GM21825 (cell line): ENCODE results near the gene CA12.
"Not testable (repeated sequence)": the region's sequence is repeated elsewhere in the genome, so short reads cannot be mapped to it uniquely, and the experiment has no call there.

Experiments used
- ATAC-seq: cut with Tn5 transposase; IDR thresholded peaks from one replicate; pipeline ENCODE4 v1.9.1; 2021; ENCODE audit warnings: mild to moderate bottlenecking, moderate library complexity; ENCODE audit not compliant: unreplicated experiment

CA12 gene

GRCh38 chr15:63339006-63339766 lies 42.5 kb downstream of the CA12 start:
- no peak for ATAC-seq

GRCh38 chr15:63338170-63338569 lies 43.5 kb downstream of the CA12 start:
- no peak for ATAC-seq

- no peak for ATAC-seq
These were observed 44.6 kb downstream of the CA12 start for GRCh38 chr15:63337046-63337445.

- no peak for ATAC-seq
These were observed 46.0 kb downstream of the CA12 start for GRCh38 chr15:63335543-63336240.

- no peak for ATAC-seq
These were observed 46.8 kb downstream of the CA12 start for GRCh38 chr15:63334821-63335220.

- ATAC-seq: no peak
These were observed 49.1 kb downstream of the CA12 start for GRCh38 chr15:63332367-63333124.

- no peak for ATAC-seq
These were observed 50.2 kb downstream of the CA12 start for GRCh38 chr15:63331456-63331855.

- ATAC-seq: no peak
These were observed 50.7 kb downstream of the CA12 start for GRCh38 chr15:63330926-63331325.

- ATAC-seq: no peak
These were observed 51.9 kb downstream of the CA12 start for GRCh38 chr15:63329567-63330350.

GRCh38 chr15:63327648-63328421 lies 53.8 kb downstream of the CA12 start:
- ATAC-seq: no peak

- ATAC-seq: no peak
These were observed 56.9 kb downstream of the CA12 start for GRCh38 chr15:63324770-63325169.

- no peak for ATAC-seq
These were observed 57.7 kb downstream of the CA12 start for GRCh38 chr15:63323798-63324563.

- ATAC-seq: no peak
These were observed 59.1 kb downstream of the CA12 start for GRCh38 chr15:63322541-63322940.

GRCh38 chr15:63321462-63321861 lies 60.2 kb downstream of the CA12 start:
- ATAC-seq: no peak

GRCh38 chr15:63320981-63321380 lies 60.7 kb downstream of the CA12 start:
- not testable (repeated sequence) for ATAC-seq

- ATAC-seq: not testable (repeated sequence)
These were observed 61.2 kb downstream of the CA12 start for GRCh38 chr15:63320446-63320845.

- no peak for ATAC-seq
These were observed 62.6 kb downstream of the CA12 start for GRCh38 chr15:63319065-63319464.

GRCh38 chr15:63318344-63318743 lies 63.3 kb downstream of the CA12 start:
- ATAC-seq: no peak

- no peak for ATAC-seq
These were observed 67.2 kb downstream of the CA12 start for GRCh38 chr15:63314409-63314808.
